Cardiac muscle cell (in vitro differentiated cells and primary cell): ENCODE measurements around the gene DOP1B. TPM values are rescaled to one million over a fixed set of nuclear protein-coding genes. Genes with fewer than 3 reads are reported as not detected.

Experiments used
- DNase-seq, 2 donors: peaks; one replicate each; pipeline versions ENCODE4 v3.0.0 to v3.0.0-alpha.2; 2010 to 2017; ENCODE audit warnings: low read depth in 1 of 2, low spot score in 1 of 2
- H3K27ac ChIP-seq: fragments of 200-600 bp; sonication (generic); 2 replicates; pipeline ENCODE4 v1.5.1; 2016
- H3K27me3 ChIP-seq: fragments of 200-600 bp; sonication (generic); 2 replicates; pipeline ENCODE4 v1.6.0; 2016; ENCODE audit warnings: control low read depth
- H3K36me3 ChIP-seq: fragments of 200-600 bp; sonication (generic); 2 replicates; pipeline ENCODE4 v1.5.1; 2016; ENCODE audit warnings: control low read depth
- H3K4me1 ChIP-seq: fragments of 200-600 bp; sonication (generic); 2 replicates; pipeline ENCODE4 v1.8.1; 2017; ENCODE audit warnings: low read depth, mild to moderate bottlenecking, mixed run types
- H3K4me3 ChIP-seq: fragments of 200-600 bp; sonication (generic); 2 replicates; pipeline ENCODE4 v1.5.1; 2016; ENCODE audit warnings: mild to moderate bottlenecking
- H3K9me3 ChIP-seq: fragments of 200-600 bp; sonication (generic); 2 replicates; pipeline ENCODE4 v1.5.1; 2017; ENCODE audit warnings: low read depth, mild to moderate bottlenecking, control low read depth
- polyA plus RNA-seq: library from polyadenylated mRNA; unstranded; fragments of >200 nt; fragmentation: Nextera tagmentation; extraction: Ambion mirVana; gene quantifications from 2 replicates; pipeline ENCODE4 v1.2.1, GENCODE V29; 2016
- total RNA-seq: library from RNA; depleted of rRNA; stranded (reverse); fragments of >200 nt; gene quantifications from 2 replicates; pipeline ENCODE4 v1.2.3, GENCODE V29; 2016
- TF ChIP-seq, protein P1 (sequence below): IDR thresholded peaks from 2 replicates; pipeline ENCODE4 v1.5.1; 2012; ENCODE audit warnings: low read depth, mild to moderate bottlenecking, low read length

DOP1B gene, protein sequence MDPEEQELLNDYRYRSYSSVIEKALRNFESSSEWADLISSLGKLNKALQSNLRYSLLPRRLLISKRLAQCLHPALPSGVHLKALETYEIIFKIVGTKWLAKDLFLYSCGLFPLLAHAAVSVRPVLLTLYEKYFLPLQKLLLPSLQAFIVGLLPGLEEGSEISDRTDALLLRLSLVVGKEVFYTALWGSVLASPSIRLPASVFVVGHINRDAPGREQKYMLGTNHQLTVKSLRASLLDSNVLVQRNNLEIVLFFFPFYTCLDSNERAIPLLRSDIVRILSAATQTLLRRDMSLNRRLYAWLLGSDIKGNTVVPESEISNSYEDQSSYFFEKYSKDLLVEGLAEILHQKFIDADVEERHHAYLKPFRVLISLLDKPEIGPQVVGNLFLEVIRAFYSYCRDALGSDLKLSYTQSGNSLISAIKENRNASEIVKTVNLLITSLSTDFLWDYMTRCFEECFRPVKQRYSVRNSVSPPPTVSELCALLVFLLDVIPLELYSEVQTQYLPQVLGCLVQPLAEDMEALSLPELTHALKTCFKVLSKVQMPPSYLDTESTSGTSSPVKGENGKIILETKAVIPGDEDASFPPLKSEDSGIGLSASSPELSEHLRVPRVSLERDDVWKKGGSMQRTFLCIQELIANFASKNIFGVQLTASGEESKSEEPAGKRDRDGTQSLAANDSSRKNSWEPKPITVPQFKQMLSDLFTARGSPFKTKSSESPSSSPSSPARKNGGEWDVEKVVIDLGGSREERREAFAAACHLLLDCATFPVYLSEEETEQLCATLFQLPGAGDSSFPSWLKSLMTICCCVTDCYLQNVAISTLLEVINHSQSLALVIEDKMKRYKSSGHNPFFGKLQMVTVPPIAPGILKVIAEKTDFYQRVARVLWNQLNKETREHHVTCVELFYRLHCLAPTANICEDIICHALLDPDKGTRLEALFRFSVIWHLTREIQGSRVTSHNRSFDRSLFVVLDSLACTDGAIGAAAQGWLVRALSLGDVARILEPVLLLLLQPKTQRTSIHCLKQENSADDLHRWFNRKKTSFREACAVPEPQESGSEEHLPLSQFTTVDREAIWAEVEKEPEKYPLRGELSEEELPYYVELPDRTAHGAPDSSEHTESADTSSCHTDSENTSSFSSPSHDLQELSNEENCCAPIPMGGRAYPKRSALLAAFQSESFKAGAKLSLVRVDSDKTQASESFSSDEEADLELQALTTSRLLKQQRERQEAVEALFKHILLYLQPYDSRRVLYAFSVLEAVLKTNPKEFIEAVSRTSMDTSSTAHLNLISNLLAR (N-terminal part only)
- 3.3 and 5.8 TPM in 2 replicates for total RNA-seq
- polyA plus RNA-seq = 6.9 and 7.4 TPM in 2 replicates

DNA sequence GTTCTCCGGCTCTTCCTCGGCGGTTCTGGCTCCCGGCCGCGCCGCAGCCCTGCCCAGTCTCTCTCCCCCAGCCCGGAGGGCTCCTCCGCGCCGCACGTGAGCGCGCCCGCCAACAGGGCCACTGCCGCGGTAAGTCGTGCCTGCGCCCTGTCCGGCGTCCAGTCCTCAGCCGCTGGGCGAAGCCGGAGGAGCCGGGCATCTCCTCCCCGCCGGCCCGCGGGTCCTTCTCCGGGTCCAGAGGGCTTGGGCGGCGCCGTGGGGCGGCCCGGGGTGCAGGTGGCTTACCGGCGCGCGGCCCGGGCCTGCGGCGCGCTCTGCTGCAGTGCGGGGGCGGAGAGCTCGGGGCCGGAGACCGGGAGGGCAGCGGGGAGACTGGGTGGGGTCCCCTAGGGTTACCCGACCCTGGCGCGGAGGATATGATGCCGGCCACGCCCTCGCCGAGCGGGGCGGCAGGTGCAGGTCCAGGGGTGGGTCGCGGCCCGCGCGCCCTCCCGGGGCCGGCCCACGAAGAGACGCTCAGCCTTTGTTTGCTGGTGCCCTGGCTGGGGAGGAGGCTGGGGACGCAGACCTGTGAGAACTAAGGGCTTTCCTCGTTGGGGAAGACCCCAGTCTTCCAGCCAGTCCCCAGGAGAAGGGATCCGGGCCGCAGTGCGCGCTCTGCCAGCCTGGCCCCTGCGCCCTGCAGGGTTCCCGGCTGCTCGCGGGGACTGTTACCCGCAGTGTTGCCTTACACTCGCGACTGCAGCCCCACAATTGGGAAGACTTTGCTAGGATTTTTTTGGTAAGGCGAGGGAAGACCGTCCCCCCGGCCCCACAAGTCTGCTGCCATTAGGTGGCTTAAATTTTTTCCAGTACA lies at the start of gene DOP1B:
TSS of gene DOP1B (plus strand) at position 10 of the 856 bp plus-strand sequence. CDS start 7,910 bp downstream, outside the sequence.
- Histone ChIP-seq H3K9me3 (no peaks in the 10 kb centered on the region), H3K27ac (peak within 1 kb of the TSS; percentile 50), H3K36me3 (no peaks in the 10 kb centered on the region), H3K27me3 (peaks cover 31% of the 10 kb centered on the region), H3K4me1 (no peaks in the 10 kb centered on the region), H3K4me3 (peak within 1 kb of the TSS; percentile 83)
- TF ChIP-seq, protein P1, sequence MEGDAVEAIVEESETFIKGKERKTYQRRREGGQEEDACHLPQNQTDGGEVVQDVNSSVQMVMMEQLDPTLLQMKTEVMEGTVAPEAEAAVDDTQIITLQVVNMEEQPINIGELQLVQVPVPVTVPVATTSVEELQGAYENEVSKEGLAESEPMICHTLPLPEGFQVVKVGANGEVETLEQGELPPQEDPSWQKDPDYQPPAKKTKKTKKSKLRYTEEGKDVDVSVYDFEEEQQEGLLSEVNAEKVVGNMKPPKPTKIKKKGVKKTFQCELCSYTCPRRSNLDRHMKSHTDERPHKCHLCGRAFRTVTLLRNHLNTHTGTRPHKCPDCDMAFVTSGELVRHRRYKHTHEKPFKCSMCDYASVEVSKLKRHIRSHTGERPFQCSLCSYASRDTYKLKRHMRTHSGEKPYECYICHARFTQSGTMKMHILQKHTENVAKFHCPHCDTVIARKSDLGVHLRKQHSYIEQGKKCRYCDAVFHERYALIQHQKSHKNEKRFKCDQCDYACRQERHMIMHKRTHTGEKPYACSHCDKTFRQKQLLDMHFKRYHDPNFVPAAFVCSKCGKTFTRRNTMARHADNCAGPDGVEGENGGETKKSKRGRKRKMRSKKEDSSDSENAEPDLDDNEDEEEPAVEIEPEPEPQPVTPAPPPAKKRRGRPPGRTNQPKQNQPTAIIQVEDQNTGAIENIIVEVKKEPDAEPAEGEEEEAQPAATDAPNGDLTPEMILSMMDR = no peak
- DNase-seq = no peak

DNA sequence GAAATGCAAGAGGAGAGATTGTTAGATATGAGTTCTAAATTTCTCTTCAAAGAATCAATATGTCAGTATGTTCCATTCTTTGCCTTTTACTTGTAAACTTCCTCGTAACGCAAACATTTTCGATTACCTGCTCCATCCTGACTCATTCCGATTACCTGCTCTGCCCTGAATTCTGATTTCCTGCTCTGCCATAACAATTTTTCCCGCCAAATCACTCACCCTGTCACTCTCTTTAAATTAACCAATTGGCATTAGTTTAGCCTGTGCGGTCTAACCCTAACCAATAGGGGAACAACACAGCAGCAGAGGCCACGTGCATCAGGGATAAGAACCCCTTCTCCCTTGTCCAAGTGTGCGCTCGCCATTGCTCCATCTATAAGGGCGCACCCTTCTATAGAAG lies 46.8 kb upstream of the DOP1B start:
- Histone ChIP-seq H3K27me3 (peaks cover 14% of the 10 kb centered on the region), H3K4me3 (no peak overlapping the region), H3K36me3 (no peaks in the 10 kb centered on the region), H3K4me1 (no peaks in the 10 kb centered on the region), H3K9me3 (no peaks in the 10 kb centered on the region), H3K27ac (no peak overlapping the region)
- DNase-seq = no peak
- TF ChIP-seq, protein P1 = no peak

DNA sequence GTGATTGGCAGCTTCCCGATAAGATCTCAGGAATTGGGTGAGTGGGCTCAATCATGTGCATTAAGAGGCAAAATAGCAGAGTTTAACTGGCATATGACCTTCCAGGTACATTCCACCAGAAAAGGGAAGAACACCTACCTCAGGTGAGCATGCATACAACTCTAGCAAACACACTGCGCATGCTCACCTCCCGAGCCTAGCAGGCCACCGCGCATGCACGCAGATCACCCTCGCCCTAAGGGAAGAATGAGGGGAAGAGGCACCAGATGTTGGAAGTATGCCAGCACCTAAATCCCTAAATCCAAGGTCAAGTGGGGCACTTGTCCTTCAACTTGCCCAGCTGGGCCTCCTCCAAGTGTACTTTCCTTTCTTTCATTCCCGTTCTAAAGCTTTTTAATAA lies 45.4 kb upstream of the DOP1B start:
- no peaks in the 10 kb centered on the region for H3K9me3 ChIP-seq
- H3K4me1 ChIP-seq = no peaks in the 10 kb centered on the region
- TF ChIP-seq, protein P1 = no peak
- DNase-seq = no peak
- H3K27me3 ChIP-seq = peaks cover under 1% of the 10 kb centered on the region
- H3K27ac ChIP-seq = no peak overlapping the region
- no peaks in the 10 kb centered on the region for H3K36me3 ChIP-seq
- H3K4me3 ChIP-seq = no peak overlapping the region

DNA sequence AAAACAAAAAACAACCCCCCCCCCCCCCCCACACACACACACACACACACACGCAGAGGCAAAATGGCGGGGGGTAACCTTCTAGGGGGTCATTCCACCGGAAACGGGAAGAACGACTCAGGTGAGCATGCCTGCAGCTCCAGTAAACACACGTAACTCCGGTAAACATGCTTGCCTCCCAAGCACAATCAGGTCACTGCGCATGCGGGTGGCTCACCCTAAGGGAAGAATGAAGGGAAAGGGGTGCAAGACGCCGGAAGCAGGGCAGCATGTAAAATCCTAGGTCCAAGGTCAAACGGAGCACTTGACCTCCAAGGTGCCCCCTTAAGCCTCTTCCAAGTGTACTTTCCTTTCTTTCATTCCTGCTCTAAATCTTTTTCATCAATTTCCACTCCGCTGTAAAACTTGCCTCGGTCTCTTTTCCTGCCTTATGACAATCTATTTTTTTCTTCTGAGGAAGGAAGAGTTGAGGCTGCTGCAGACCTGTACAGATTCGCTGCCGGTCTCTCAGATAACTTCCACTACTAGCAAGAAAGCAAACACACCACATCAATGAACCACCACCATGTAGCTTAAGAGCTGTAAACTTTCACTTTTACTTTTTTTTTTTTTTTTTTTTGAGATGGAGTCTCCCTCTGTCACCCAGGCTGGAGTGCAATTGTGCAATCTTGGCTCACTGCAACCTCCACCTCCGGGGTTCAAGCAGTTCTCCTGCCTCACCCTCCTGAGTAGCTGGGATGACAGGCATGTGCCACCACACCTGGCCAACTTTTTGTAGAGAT lies 42.8 kb upstream of the DOP1B start:
- Histone ChIP-seq H3K27ac (no peak overlapping the region), H3K4me3 (no peak overlapping the region), H3K4me1 (no peaks in the 10 kb centered on the region), H3K9me3 (no peaks in the 10 kb centered on the region), H3K27me3 (no peaks in the 10 kb centered on the region), H3K36me3 (no peaks in the 10 kb centered on the region)
- no peak for DNase-seq
- TF ChIP-seq, protein P1 = no peak
